Natural killer cell treated with Interleukin-12 subunit alpha and Interleukin-12 subunit beta and Interleukin-15 and Interleukin-18, amount 100 ng/mL, for 72 hours (primary cell): ENCODE measurements around the gene MYBPC2. TPM values are rescaled to one million over a fixed set of nuclear protein-coding genes. Genes with fewer than 3 reads are reported as not detected.
A peak's percentile ranks its signal among the peaks of the same experiment; 100 is the strongest.

Experiments
- ATAC-seq, 2 donors: fragments of 150-1000 bp; cut with Tn5 transposase in 1 of 2; sonication (Bioruptor Pico), chemical (Tn5 transposase) in 1 of 2; 2 replicates each; pipeline ENCODE4 v1.10.0; 2021
- DNase-seq: peaks from one replicate; pipeline ENCODE4 v3.0.0; 2022; ENCODE audit warnings: low spot score
- H3K27ac Mint-ChIP-seq, 2 donors: 1 replicate in 1 of 2; 2 replicates in 1 of 2; pipeline ENCODE4 v1.8.0; 2022; ENCODE audit warnings: mixed read lengths in 2 of 2, mild to moderate bottlenecking in 1 of 2, moderate library complexity in 1 of 2
- H3K27me3 Mint-ChIP-seq, 2 donors: 1 replicate in 1 of 2; 2 replicates in 1 of 2; pipeline ENCODE4 v1.8.0; 2022; ENCODE audit warnings: mixed read lengths in 2 of 2
- H3K36me3 Mint-ChIP-seq: one replicate; pipeline ENCODE4 v1.8.0; 2022; ENCODE audit warnings: mixed read lengths
- H3K4me1 Mint-ChIP-seq, 2 donors: 1 replicate in 1 of 2; 2 replicates in 1 of 2; pipeline ENCODE4 v1.8.0; 2022; ENCODE audit warnings: low read depth in 2 of 2, mixed read lengths in 2 of 2, mild to moderate bottlenecking in 1 of 2
- H3K4me3 Mint-ChIP-seq: one replicate; pipeline ENCODE4 v1.8.0; 2022; ENCODE audit warnings: mixed read lengths
- H3K9me3 Mint-ChIP-seq: 2 replicates; pipeline ENCODE4 v1.8.0; 2022; ENCODE audit warnings: mixed read lengths
- total RNA-seq, 2 donors: library from RNA; stranded (reverse); gene quantifications; one replicate each; pipeline ENCODE4 v1.2.3, GENCODE V29; 2022

Gene MYBPC2
- total RNA-seq, 2 donors from 2014 or later, result 0.50 TPM; not detected in 1

DNA sequence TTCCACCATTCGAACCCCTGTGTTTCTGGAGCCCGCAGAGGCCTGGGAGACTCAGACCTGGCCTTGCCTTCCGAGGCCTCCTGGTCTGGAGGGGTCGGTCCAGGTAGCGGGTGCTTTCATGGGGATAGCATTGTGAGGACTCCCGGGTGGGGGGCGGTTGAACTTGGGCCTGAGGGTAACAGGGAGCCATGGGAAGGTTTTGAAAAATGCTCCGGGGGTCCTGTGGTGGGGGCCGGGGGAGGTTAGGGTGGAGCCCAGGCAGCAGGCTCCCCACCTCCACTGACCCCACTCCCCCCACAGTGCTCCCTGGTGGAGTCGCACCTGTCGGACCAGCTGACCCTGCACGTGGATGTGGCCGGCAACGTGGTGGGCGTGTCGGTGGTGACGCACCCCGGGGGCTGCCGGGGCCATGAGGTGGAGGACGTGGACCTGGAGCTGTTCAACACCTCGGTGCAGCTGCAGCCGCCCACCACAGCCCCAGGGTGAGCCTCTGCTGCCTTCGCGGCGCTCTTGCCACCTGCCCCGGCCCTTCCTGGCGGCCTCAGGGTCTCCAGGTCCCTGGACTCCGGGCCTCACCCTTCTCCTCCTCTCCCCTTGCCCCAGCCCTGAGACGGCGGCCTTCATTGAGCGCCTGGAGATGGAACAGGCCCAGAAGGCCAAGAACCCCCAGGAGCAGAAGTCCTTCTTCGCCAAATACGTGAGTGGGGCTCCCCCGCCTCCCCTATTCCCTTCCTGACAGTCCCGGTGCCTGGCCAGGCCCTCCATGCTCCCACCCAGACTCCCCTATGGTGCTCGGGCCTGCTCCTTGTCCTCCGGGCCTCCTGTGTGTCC is 47.8 kb downstream of the MYBPC2 start:
- Mint-ChIP-seq H3K9me3 (no peaks in the 10 kb centered on the region), H3K4me3 (no peak overlapping the region), H3K36me3 (peaks cover 10% of the 10 kb centered on the region), H3K27me3 (no peaks in the 10 kb centered on the region), H3K4me1 (peaks cover 10 to 20% of the 10 kb centered on the region in 2 donors), H3K27ac (no peak overlapping the region)
- ATAC-seq, result no peak
- no peak for DNase-seq

DNA sequence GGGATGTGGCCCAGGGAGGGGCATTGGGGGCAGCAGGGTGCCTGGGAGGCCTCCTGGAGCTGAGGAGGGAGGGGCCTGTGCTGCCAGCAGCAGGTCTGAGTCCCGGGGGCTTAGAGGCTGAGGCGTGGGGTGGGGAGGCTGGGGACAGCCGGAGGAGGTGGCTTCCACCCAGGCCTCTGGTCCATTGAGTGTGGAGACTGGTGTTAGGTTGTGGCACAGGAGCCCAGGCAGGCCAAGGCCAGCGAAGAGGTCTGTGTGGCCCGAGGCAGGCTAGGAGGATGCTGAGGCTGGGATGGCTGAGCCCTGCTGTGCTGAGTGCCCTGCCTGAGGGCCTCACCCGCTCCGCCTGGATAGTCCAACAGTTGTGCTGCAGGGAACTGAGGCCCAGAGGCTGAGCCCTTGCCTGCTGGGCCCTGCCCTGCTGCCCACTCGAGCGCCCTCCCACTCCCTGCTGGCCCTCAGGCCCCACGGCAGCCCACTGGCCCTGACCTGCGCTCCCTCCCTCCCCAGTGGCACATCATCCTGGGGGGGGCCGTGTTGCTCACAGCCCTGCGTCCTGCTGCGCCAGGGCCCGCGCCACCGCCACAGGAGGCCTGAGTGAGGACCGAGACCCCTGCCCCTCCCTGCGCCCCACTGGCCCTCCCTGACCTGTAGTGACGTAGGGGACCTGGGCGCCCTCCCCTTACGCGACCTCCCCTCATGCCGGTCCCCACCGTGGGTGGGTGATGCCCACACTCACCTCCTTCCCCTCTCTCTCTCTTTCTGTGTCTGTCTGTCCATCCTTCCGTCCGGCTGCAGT is 48.9 kb downstream of the MYBPC2 start:
- H3K27me3 Mint-ChIP-seq, result no peaks in the 10 kb centered on the region
- ATAC-seq (peak in 1 of 2 donors; percentile 7), DNase-seq (no peak)
- no peak overlapping the region for H3K27ac Mint-ChIP-seq
- no peak overlapping the region for H3K4me3 Mint-ChIP-seq
- H3K9me3 Mint-ChIP-seq, result no peaks in the 10 kb centered on the region
- peaks cover 10 to 14% of the 10 kb centered on the region in 2 donors for H3K4me1 Mint-ChIP-seq
- peaks cover 10% of the 10 kb centered on the region for H3K36me3 Mint-ChIP-seq

DNA sequence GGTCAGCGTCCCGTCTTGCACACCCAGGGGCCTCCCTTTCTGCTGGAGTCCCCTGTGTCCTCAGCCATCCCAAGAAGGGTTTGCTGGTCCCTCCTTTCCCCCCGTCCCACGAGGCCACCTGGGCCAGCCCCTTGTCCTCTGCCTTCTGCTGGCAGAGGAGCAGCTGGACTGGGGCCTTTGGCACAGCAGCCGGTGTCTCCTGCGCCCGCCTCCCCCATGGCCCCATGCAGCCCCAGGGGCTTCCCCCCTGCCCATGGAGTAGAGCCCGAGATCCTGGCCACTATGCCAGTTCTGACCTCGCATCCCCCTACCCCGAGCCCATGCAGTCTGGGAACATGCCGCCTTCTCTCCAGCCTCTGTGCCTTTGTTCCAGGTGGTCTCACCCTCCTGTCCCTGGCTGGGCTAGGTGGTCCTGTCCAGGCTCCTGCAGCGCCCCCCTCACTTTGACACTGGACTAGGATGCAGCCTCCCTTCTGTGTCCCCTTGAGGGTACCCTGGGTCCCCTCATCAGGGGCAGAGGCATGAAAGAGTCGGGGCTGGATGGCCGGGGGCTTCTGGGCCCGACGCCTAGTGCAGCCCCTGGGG is 49.7 kb downstream of the MYBPC2 start:
- Mint-ChIP-seq H3K27me3 (no peaks in the 10 kb centered on the region), H3K36me3 (peaks cover 7% of the 10 kb centered on the region), H3K4me1 (peaks cover 6 to 8% of the 10 kb centered on the region in 2 donors), H3K4me3 (no peak overlapping the region), H3K27ac (no peak overlapping the region), H3K9me3 (no peaks in the 10 kb centered on the region)
- ATAC-seq, result peak in 1 of 2 donors; percentile 25
- DNase-seq, result no peak

DNA sequence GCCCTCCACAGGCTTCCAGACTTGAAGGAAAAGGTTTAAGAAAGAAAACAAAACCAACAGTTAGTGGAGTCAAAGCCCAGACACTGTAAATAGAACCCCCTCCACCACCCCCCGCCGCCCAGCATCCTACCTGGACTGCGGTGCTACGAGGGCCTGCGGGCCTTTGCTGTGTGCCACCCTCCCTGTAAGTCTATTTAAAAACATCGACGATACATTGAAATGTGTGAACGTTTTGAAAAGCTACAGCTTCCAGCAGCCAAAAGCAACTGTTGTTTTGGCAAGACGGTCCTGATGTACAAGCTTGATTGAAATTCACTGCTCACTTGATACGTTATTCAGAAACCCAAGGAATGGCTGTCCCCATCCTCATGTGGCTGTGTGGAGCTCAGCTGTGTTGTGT is 50.2 kb downstream of the MYBPC2 start:
- no peaks in the 10 kb centered on the region for H3K9me3 Mint-ChIP-seq
- H3K36me3 Mint-ChIP-seq, result peaks cover 4% of the 10 kb centered on the region
- DNase-seq (no peak), ATAC-seq (no peak)
- peaks cover under 1 to 7% of the 10 kb centered on the region in 2 donors for H3K4me1 Mint-ChIP-seq
- no peaks in the 10 kb centered on the region for H3K27me3 Mint-ChIP-seq
- no peak overlapping the region for H3K27ac Mint-ChIP-seq
- H3K4me3 Mint-ChIP-seq, result no peak overlapping the region

DNA sequence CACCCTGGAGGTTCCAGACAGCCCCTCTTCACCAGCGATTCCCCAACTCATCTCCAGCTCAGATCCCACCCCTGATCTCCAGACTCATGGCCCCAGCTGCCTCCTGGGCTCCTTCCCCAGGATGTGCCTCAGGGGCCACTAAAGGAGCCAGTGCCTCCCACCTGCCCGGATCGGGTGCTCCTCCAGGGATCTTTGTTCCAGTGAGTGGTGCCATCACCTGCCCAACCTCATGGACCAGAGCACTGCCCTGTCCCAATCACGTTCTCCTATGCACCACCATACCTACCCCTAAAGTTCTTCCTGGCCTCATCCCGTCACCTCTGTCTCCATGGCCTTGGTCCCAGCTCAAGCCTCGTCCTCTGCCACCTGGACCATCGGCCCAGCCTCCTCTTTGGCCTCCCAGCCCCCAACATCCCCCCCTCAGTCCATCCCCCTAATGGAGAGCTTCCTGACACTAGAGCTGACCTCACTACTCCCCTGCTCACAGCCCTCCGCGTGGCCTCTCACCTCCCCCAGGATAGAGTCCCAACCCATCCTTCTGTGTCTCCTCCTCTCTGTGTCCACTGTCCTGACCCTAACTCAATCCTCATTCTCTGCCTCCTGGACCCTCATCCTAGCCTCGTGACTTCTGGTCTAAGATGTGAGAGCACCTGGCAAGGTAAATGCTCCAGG is 52.7 kb downstream of the MYBPC2 start:
- no peak overlapping the region for H3K27ac Mint-ChIP-seq
- no peak for ATAC-seq
- H3K27me3 Mint-ChIP-seq, result no peaks in the 10 kb centered on the region
- H3K9me3 Mint-ChIP-seq, result no peaks in the 10 kb centered on the region
- H3K4me1 Mint-ChIP-seq, result peaks cover 6 to 18% of the 10 kb centered on the region in 2 donors
- no peak overlapping the region for H3K4me3 Mint-ChIP-seq
- H3K36me3 Mint-ChIP-seq, result peaks cover 4% of the 10 kb centered on the region
- no peak for DNase-seq

DNA sequence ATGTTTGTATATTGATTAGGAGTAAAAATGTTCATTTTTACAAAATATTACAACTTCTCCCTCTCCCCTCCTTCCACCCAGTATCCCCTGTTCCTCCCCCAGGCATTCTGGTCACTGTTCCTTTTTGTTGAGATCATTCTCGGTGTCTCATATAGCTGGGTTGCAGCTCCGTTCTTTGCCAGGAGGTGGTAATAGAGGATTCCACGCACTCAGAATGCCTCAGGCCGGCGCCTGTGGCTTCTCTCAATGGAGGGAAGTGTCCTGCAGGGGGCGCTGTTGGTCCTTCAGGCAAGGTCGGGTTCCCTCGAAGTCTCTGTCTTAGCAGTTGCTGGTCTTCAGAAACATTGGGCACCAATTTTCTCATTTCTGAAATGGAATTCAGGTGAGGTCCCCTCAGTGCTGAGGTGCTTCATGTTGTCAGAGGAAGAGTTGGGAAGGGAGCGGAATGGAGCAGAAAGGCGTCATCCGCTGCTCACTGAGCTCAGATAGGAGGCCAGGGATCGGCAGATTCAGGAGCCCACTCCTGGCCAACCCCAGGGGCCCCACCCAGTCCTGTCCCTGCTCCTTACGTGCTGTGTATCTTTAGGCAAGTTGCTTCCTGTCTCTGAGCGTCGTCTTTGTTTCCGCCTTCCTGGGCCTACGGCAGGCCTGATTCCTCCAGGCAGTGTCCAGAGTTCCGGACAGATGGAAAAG is 54.3 kb downstream of the MYBPC2 start:
- no peak for DNase-seq
- peaks cover 4% of the 10 kb centered on the region for H3K36me3 Mint-ChIP-seq
- ATAC-seq, result no peak
- H3K27me3 Mint-ChIP-seq, result peaks cover 0 to 5% of the 10 kb centered on the region in 2 donors
- H3K27ac Mint-ChIP-seq, result no peak overlapping the region
- H3K9me3 Mint-ChIP-seq, result no peaks in the 10 kb centered on the region
- peaks cover 13 to 23% of the 10 kb centered on the region in 2 donors for H3K4me1 Mint-ChIP-seq
- no peak overlapping the region for H3K4me3 Mint-ChIP-seq

DNA sequence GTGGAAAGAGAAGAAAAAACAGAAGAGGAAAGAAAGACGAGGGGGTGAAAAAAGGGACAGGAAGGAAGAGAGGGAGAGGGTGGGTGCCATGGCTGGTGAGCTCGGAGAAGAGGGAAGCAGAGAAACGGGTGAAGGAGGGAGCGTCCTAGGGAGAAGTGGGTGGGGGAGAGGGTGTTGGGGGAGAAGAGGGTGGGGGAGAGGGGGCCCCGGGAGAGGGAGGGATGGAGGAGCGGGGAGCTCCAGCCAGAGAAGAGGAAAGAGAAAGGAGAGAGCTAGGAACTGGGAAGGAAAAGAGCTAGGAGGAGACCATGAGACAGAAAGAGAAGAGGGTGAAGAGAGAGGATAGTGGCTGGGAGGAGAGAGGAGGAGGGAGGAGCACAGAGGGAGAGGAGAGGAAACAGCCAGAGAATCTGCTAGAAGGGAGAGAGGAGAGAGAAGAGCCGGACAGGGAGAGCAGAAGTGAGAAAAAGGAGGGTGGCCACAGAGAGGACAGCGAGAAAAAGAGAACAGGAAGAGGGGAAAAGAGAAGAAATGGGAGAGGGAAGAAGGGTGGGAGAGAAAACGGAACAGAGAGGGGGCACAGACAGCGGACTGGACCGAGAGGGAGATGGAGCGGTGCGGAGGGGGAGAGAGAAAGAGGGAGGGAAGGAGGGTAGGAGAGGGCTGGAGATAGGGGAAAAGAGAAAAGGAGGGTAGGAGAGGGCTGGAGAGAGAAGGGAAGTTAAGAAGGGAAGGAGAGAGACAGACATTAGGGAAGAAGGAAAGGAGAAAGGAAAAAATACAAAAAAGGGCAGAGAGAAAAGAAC is 55.9 kb downstream of the MYBPC2 start:
- DNase-seq (no peak), ATAC-seq (no peak)
- Mint-ChIP-seq H3K27ac (peak overlapping the region in 1 of 2 donors; percentile 56), H3K27me3 (peaks cover 0 to 5% of the 10 kb centered on the region in 2 donors), H3K9me3 (no peaks in the 10 kb centered on the region), H3K4me3 (no peak overlapping the region), H3K4me1 (peaks cover 19 to 28% of the 10 kb centered on the region in 2 donors), H3K36me3 (no peaks in the 10 kb centered on the region)

DNA sequence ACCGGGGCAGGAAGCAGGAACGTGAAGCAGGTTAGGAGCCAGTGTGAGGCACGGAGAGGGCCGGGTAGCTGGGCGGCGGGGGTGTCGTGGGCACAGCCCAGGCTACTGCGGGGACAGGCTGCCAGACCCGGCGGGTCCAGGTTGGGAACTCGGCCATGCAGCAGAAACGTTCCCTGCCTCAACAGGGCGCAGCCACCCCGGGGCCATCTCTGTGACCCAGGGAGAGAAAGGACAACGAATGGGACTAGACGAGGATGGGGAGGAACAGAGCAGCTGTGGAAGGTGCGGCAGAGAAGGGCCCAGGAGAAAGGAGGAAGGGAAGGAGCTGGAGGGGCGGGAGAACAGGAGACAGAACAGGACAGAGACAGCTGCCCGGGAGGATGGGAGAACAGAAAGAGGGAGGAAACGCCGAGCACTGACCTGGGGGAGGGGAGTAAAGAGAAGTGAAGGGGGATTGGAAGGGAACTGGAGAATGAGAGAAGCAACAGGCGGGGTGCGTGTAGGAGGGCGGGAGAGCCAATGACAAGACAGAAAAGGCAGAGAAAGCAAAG is 56.8 kb downstream of the MYBPC2 start:
- Mint-ChIP-seq H3K27me3 (peaks cover 0 to 5% of the 10 kb centered on the region in 2 donors), H3K36me3 (no peaks in the 10 kb centered on the region)
- no peak for DNase-seq

DNA sequence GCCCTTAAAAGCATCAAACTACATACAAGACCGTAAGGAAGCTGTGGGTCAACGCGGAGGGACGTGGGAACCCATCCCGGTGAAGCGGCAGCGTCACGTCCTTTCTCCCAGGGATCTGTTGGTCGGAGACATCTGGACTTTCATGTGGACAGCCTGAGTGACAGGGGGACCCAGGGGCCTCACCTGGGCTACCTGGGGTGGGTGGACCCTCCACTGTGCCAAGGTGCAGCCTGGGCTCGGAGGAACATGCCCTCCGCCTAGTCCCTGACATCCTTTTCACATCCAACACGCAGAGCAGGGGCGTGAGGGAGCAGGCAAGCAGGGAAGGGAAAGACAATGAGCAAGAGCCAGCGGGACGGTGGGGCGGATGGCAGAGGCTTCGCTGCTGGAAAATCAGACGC is 57.7 kb downstream of the MYBPC2 start:
- ATAC-seq, result no peak
- no peak for DNase-seq
- no peak overlapping the region for H3K27ac Mint-ChIP-seq

More for the DNA sequence above, 56.8 kb downstream of the MYBPC2 start:
- Mint-ChIP-seq H3K9me3 (no peaks in the 10 kb centered on the region), H3K27ac (no peak overlapping the region), H3K4me1 (peaks cover 19 to 28% of the 10 kb centered on the region in 2 donors), H3K4me3 (no peak overlapping the region)
- ATAC-seq, result peak in 1 of 2 donors; percentile 37

DNA sequence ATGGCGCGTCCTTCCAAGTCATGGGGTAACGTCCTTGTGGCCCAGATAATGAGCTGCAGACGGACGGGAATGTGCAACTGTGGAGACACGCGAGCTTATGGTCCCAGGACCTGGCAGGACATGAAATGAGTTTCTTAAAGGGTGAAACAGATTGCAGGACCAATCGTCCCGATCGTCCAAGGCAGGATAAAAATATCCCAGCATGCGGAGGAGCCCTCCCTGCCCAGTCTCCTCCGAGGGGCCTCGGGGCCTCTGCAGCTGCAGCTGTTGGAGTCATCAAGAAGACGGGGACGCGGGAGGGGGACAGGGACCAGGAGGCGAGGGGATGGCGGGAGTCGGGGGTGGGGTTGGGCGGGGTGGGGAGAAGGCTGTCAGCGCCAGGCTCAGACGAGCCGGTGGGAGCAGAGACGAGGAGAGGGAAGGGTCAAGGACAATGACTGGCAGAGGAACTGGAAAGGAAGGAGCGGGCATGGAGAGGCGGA is 58.3 kb downstream of the MYBPC2 start:
- no peak for ATAC-seq
- no peak overlapping the region for H3K4me3 Mint-ChIP-seq
- peaks cover 0 to 5% of the 10 kb centered on the region in 2 donors for H3K27me3 Mint-ChIP-seq
- peaks cover 19 to 28% of the 10 kb centered on the region in 2 donors for H3K4me1 Mint-ChIP-seq
- H3K9me3 Mint-ChIP-seq, result no peaks in the 10 kb centered on the region
- H3K27ac Mint-ChIP-seq, result peak overlapping the region in 1 of 2 donors; percentile 0
- H3K36me3 Mint-ChIP-seq, result no peaks in the 10 kb centered on the region
- no peak for DNase-seq

More for the DNA sequence above, 57.7 kb downstream of the MYBPC2 start:
- Mint-ChIP-seq H3K36me3 (no peaks in the 10 kb centered on the region), H3K4me1 (peaks cover 19 to 28% of the 10 kb centered on the region in 2 donors), H3K27me3 (peaks cover 0 to 5% of the 10 kb centered on the region in 2 donors), H3K9me3 (no peaks in the 10 kb centered on the region), H3K4me3 (no peak overlapping the region)

DNA sequence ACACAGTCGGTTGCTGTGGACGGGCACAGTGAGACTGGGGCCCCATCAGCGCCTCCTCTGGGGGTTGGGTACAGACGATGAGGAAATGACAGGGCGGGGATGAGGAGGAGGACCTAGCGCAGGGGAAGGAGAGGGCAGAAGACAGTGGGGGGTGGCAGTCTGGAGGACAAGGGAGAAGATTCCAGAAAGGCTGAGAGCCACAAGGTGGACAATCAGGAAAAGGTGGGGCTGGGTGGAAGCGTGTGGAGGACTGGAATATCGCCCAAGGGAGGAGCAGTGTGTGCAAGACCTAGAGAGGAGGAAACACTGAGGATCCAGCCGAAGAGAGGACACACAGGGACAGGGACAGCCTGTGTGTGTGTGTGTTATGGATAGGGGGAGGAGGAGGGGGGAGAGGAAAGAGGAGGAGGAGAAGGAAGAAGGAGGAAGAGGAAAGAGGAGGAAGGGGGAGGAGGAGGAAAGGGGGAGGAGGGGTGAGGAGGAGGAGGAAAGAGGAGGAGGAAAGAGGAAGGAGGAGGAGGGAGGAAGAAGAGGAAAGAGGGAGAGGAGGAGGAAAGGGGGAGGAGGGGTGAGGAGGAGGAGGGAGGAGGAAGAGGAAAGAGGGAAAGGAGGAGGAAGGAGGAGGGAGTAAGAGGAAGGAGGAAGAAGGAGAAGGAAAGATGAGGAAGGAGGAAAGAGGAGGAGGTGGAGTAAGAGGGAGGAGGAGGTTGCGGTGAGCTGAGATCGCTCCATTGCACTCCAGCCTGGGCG is 59.8 kb downstream of the MYBPC2 start:
- Mint-ChIP-seq H3K27ac (no peak overlapping the region), H3K4me1 (peaks cover 19 to 28% of the 10 kb centered on the region in 2 donors), H3K36me3 (no peaks in the 10 kb centered on the region)

More for the DNA sequence above, 59.8 kb downstream of the MYBPC2 start:
- peak overlapping the region; percentile 33 for H3K4me3 Mint-ChIP-seq
- ATAC-seq, result peak; percentile 70 to 71
- H3K27me3 Mint-ChIP-seq, result peaks cover 0 to 5% of the 10 kb centered on the region in 2 donors
- H3K9me3 Mint-ChIP-seq, result no peaks in the 10 kb centered on the region
- no peak for DNase-seq
